ENCODE data around the gene MAOA. TPM values are rescaled to one million over a fixed set of nuclear protein-coding genes. Genes with fewer than 3 reads are reported as not detected.

MAOA gene
- total RNA-seq, 1 experiment from 2014 or later, result 1.8 TPM

DNA sequence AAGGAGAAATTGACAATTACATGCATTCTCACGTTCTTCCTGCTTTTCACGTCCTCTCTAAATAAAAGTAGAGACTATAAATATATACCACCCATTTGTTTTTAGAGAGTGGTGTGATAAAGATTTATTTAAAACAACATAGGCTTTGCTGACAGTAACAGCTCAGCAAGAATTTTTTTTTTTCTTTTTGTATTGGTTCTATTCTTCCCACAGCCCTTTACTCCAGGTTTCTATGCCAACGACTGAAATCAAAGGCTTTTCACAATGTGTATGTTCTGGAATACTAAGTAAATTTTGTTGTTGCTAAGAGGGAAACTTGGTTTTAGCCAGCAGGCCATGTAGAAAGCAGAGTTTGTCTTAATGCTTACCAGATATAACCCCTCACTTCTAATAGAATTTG, 43.4 kb downstream of the MAOA start:
- BruUV-seq (replicated peaks), result no TSS peak
- no peaks in the 10 kb centered on the region for H3K9me3 Mint-ChIP-seq (ENCODE audit: low read depth, unreplicated experiment)
- H3K27ac Mint-ChIP-seq (ENCODE audit: unreplicated experiment), result no peak overlapping the region
- no peak for TF ChIP-seq CTCF (IDR thresholded peaks at IDR 0.05; ENCODE audit: unreplicated experiment)
- H3K36me3 Mint-ChIP-seq (ENCODE audit: insufficient read depth, unreplicated experiment), result no peaks in the 10 kb centered on the region
- CTCF ChIA-PET, result no interaction called here
- DNase-seq, result no peak
- no peak overlapping the region for H3K4me3 Mint-ChIP-seq (ENCODE audit: low read depth, unreplicated experiment)
- peaks cover 24% of the 10 kb centered on the region for H3K4me1 Mint-ChIP-seq (ENCODE audit: low read depth, unreplicated experiment)
- intact Hi-C loops (cut with micrococcal nuclease; ENCODE audit: unreplicated experiment), result no loop called here
- H3K27me3 Mint-ChIP-seq (ENCODE audit: unreplicated experiment), result no peaks in the 10 kb centered on the region

- BruUV-seq (replicated peaks), result no TSS peak
- CTCF ChIA-PET, result no interaction called here
- H3K36me3 Mint-ChIP-seq (ENCODE audit: insufficient read depth, unreplicated experiment), result no peaks in the 10 kb centered on the region
- no peaks in the 10 kb centered on the region for H3K27me3 Mint-ChIP-seq (ENCODE audit: unreplicated experiment)
- DNase-seq, result no peak
- peaks cover 24% of the 10 kb centered on the region for H3K4me1 Mint-ChIP-seq (ENCODE audit: low read depth, unreplicated experiment)
- H3K9me3 Mint-ChIP-seq (ENCODE audit: low read depth, unreplicated experiment), result no peaks in the 10 kb centered on the region
- TF ChIP-seq CTCF (IDR thresholded peaks at IDR 0.05; ENCODE audit: unreplicated experiment), result no peak
- peak overlapping the region; percentile 2 for H3K27ac Mint-ChIP-seq (ENCODE audit: unreplicated experiment)
- intact Hi-C loops (cut with micrococcal nuclease; ENCODE audit: unreplicated experiment), result no loop called here
- no peak overlapping the region for H3K4me3 Mint-ChIP-seq (ENCODE audit: low read depth, unreplicated experiment)
Measured at GRCh38 chrX:43702079-43702524, 46.0 kb downstream of the MAOA start.

DNA sequence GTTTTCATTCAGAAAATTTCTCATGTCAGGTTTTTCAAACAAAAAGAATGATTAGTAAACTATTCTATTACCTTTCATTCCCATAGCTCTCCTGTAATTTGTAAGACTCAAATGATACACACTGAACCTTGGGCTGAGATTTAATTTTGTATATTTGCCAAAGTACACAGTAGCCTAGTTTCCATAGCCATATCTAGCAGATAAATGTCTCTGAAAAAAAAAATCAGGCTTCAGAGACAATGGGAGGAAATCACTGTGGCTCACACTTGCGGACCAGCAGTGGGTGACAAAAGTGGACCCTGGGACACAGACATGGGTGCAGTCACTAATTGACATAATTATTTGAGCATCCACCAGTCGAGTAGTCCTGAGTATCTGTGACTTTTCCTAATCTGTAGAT, 46.6 kb downstream of the MAOA start:
- Mint-ChIP-seq H3K36me3 (ENCODE audit: insufficient read depth, unreplicated experiment) (no peaks in the 10 kb centered on the region), H3K27me3 (ENCODE audit: unreplicated experiment) (no peaks in the 10 kb centered on the region), H3K4me1 (ENCODE audit: low read depth, unreplicated experiment) (peaks cover 24% of the 10 kb centered on the region), H3K4me3 (ENCODE audit: low read depth, unreplicated experiment) (no peak overlapping the region), H3K9me3 (ENCODE audit: low read depth, unreplicated experiment) (no peaks in the 10 kb centered on the region), H3K27ac (ENCODE audit: unreplicated experiment) (no peak overlapping the region)
- intact Hi-C loops (cut with micrococcal nuclease; ENCODE audit: unreplicated experiment), result no loop called here
- BruUV-seq (replicated peaks), result no TSS peak
- CTCF ChIA-PET, result no interaction called here
- no peak for DNase-seq
- TF ChIP-seq CTCF (IDR thresholded peaks at IDR 0.05; ENCODE audit: unreplicated experiment), result no peak

DNA sequence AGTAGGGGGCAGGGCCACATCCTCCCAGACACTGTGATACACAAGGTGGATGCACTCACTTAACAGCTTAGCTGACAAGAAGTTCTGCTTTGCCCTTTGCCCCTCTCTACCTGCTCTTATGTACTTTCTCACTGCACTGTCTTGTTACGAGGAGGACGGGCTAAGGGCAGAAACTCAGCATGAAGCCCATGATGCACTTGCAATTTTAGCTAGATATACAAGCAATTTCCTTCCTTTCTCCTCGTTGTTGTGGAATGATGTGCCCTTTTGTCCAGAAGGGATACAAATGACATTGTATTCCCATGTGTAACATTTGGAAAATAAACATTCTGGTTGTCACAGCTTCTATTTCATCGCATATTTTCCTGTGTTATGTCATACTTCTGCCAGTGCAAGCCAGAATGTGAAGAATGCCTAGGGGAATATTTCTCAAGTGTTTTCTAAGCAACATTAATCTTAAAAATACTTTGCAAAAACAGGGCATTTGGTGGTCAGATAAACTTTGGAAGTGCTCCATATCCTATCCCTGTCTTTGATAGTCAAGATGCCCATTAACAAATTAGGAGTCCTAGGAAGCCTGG, 47.2 kb downstream of the MAOA start:
- no TSS peak for BruUV-seq (replicated peaks)
- Mint-ChIP-seq H3K4me1 (ENCODE audit: low read depth, unreplicated experiment) (peaks cover 24% of the 10 kb centered on the region), H3K36me3 (ENCODE audit: insufficient read depth, unreplicated experiment) (no peaks in the 10 kb centered on the region), H3K4me3 (ENCODE audit: low read depth, unreplicated experiment) (no peak overlapping the region), H3K27me3 (ENCODE audit: unreplicated experiment) (no peaks in the 10 kb centered on the region), H3K9me3 (ENCODE audit: low read depth, unreplicated experiment) (no peaks in the 10 kb centered on the region), H3K27ac (ENCODE audit: unreplicated experiment) (no peak overlapping the region)
- DNase-seq, result no peak
- intact Hi-C loops (cut with micrococcal nuclease; ENCODE audit: unreplicated experiment), result no loop called here
- TF ChIP-seq CTCF (IDR thresholded peaks at IDR 0.05; ENCODE audit: unreplicated experiment), result no peak
- CTCF ChIA-PET, result no interaction called here

Measured in Calu3 (cell line).